Measurements from ENCODE around the gene ANXA10.
A peak's percentile ranks its signal among the peaks of the same experiment; 100 is the strongest.
"Not testable (repeated sequence)": the region's sequence is repeated elsewhere in the genome, so short reads cannot be mapped to it uniquely, and the experiment has no call there.

ANXA10 gene

GRCh38 chr4:168154546-168155277 lies 62.4 kb downstream of the ANXA10 start:
- DNase-seq (ENCODE audit: low spot score): no peak

GRCh38 chr4:168162604-168163003 lies 70.3 kb downstream of the ANXA10 start:
- DNase-seq (ENCODE audit: low spot score): no peak

- DNase-seq (ENCODE audit: low spot score): no peak
Observed at GRCh38 chr4:168163106-168163505, 70.8 kb downstream of the ANXA10 start.

- no peak for DNase-seq (ENCODE audit: low spot score)
Observed at GRCh38 chr4:168164045-168164444, 71.7 kb downstream of the ANXA10 start.

GRCh38 chr4:168164915-168165548 lies 72.7 kb downstream of the ANXA10 start:
- DNase-seq (ENCODE audit: low spot score): no peak

GRCh38 chr4:168167714-168168284 lies 75.5 kb downstream of the ANXA10 start:
- no peak for DNase-seq (ENCODE audit: low spot score)

- DNase-seq (ENCODE audit: low spot score): no peak
Observed at GRCh38 chr4:168174308-168174707, 82.0 kb downstream of the ANXA10 start.

GRCh38 chr4:168177546-168178149 lies 85.3 kb downstream of the ANXA10 start:
- DNase-seq (ENCODE audit: low spot score): no peak

- DNase-seq (ENCODE audit: low spot score): peak; percentile 17
Observed at GRCh38 chr4:168183717-168184571, 91.6 kb downstream of the ANXA10 start.

GRCh38 chr4:168188754-168189153 lies 96.4 kb downstream of the ANXA10 start:
- no peak for DNase-seq (ENCODE audit: low spot score)

- DNase-seq (ENCODE audit: low spot score): no peak
Observed at GRCh38 chr4:168197926-168198325, 105.6 kb downstream of the ANXA10 start.

GRCh38 chr4:168199260-168199957 lies 107.1 kb downstream of the ANXA10 start:
- DNase-seq (ENCODE audit: low spot score): no peak

- DNase-seq (ENCODE audit: low spot score): no peak
Observed at GRCh38 chr4:168200685-168201084, 108.3 kb downstream of the ANXA10 start.

GRCh38 chr4:168203233-168203911 lies 111.0 kb downstream of the ANXA10 start:
- no peak for DNase-seq (ENCODE audit: low spot score)

GRCh38 chr4:168208957-168209614 lies 116.7 kb downstream of the ANXA10 start:
- no peak for DNase-seq (ENCODE audit: low spot score)

GRCh38 chr4:168212656-168213055 lies 120.3 kb downstream of the ANXA10 start:
- no peak for DNase-seq (ENCODE audit: low spot score)

- DNase-seq (ENCODE audit: low spot score): not testable (repeated sequence)
Observed at GRCh38 chr4:168213511-168213910, 121.2 kb downstream of the ANXA10 start.

- no peak for DNase-seq (ENCODE audit: low spot score)
Observed at GRCh38 chr4:168218645-168219044, 126.3 kb downstream of the ANXA10 start.

GRCh38 chr4:168220893-168221292 lies 128.6 kb downstream of the ANXA10 start:
- DNase-seq (ENCODE audit: low spot score): no peak

- DNase-seq (ENCODE audit: low spot score): no peak
Observed at GRCh38 chr4:168221301-168221700, 129.0 kb downstream of the ANXA10 start.

Data from globus pallidus (tissue), 1 donor.